Measurements from ENCODE around the gene IL17RE. TPM values are rescaled to one million over a fixed set of nuclear protein-coding genes. Genes with fewer than 3 reads are reported as not detected.
"Not testable (repeated sequence)": the region's sequence is repeated elsewhere in the genome, so short reads cannot be mapped to it uniquely, and the experiment has no call there.

The IL17RE gene
- total RNA-seq, 1 donor from 2014 or later = 22.6 TPM

GRCh38 chr3:9899289-9899791 lies 3.3 kb upstream of the IL17RE start:
- TF ChIP-seq CTCF (IDR thresholded peaks at IDR 0.05) = no peak
- H3K27me3 ChIP-seq = no peaks in the 10 kb centered on the region
- no peaks in the 10 kb centered on the region for H3K9me3 ChIP-seq
- intact Hi-C loops (cut with DNase I) = no loop called here
- no peak for DNase-seq
- no peak overlapping the region for H3K4me3 ChIP-seq
- ATAC-seq = no peak
- no peak overlapping the region for H3K27ac ChIP-seq
- peaks cover 20% of the 10 kb centered on the region for H3K4me1 ChIP-seq
- no peaks in the 10 kb centered on the region for H3K36me3 ChIP-seq

- H3K27ac ChIP-seq; DNase-seq; ATAC-seq; intact Hi-C loops (cut with DNase I); H3K27me3 ChIP-seq; H3K9me3 ChIP-seq; H3K36me3 ChIP-seq; H3K4me3 ChIP-seq: not testable (repeated sequence)
- peaks cover 20% of the 10 kb centered on the region for H3K4me1 ChIP-seq
Observed at GRCh38 chr3:9900965-9901415, 1.7 kb upstream of the IL17RE start.

- no peak for DNase-seq
- H3K4me3 ChIP-seq = no peak overlapping the region
- TF ChIP-seq CTCF (IDR thresholded peaks at IDR 0.05) = no peak
- H3K4me1 ChIP-seq = peaks cover 20% of the 10 kb centered on the region
- H3K27me3 ChIP-seq = no peaks in the 10 kb centered on the region
- peaks cover 4% of the 10 kb centered on the region for H3K36me3 ChIP-seq
- no peaks in the 10 kb centered on the region for H3K9me3 ChIP-seq
- intact Hi-C loops (cut with DNase I) = no loop called here
- H3K27ac ChIP-seq = peak overlapping the region; percentile 72
- no peak for ATAC-seq
Observed at GRCh38 chr3:9901967-9902366, 681 bp upstream of the IL17RE start.

GRCh38 chr3:9903238-9903624 lies 583 bp downstream of the IL17RE start:
- H3K4me3 ChIP-seq = peak overlapping the region; percentile 55
- intact Hi-C loops (cut with DNase I) = no loop called here
- no peak for DNase-seq
- H3K4me1 ChIP-seq = peaks cover 10% of the 10 kb centered on the region
- H3K27me3 ChIP-seq = no peaks in the 10 kb centered on the region
- peak; percentile 28 for ATAC-seq
- H3K27ac ChIP-seq = peak overlapping the region; percentile 72
- peaks cover 4% of the 10 kb centered on the region for H3K36me3 ChIP-seq
- no peaks in the 10 kb centered on the region for H3K9me3 ChIP-seq
- TF ChIP-seq CTCF (IDR thresholded peaks at IDR 0.05) = no peak

GRCh38 chr3:9903904-9904303 lies 1.3 kb downstream of the IL17RE start:
- TF ChIP-seq CTCF (IDR thresholded peaks at IDR 0.05) = no peak
- Histone ChIP-seq H3K36me3 (peaks cover 4% of the 10 kb centered on the region), H3K27me3 (no peaks in the 10 kb centered on the region), H3K9me3 (no peaks in the 10 kb centered on the region), H3K4me1 (peaks cover 4% of the 10 kb centered on the region), H3K4me3 (peak overlapping the region; percentile 55), H3K27ac (no peak overlapping the region)
- intact Hi-C loops (cut with DNase I) = no loop called here
- ATAC-seq (no peak), DNase-seq (no peak)

GRCh38 chr3:9906480-9906879 lies 3.8 kb downstream of the IL17RE start:
- Histone ChIP-seq H3K4me3 (no peak overlapping the region), H3K9me3 (no peaks in the 10 kb centered on the region), H3K4me1 (peaks cover 4% of the 10 kb centered on the region), H3K27ac (no peak overlapping the region), H3K27me3 (no peaks in the 10 kb centered on the region), H3K36me3 (peaks cover 4% of the 10 kb centered on the region)
- intact Hi-C loops (cut with DNase I) = no loop called here
- TF ChIP-seq CTCF (IDR thresholded peaks at IDR 0.05) = no peak
- no peak for DNase-seq
- no peak for ATAC-seq
